Endodermal cell (in vitro differentiated cells): ENCODE data around the gene ZNF91. TPM values are rescaled to one million over a fixed set of nuclear protein-coding genes. Genes with fewer than 3 reads are reported as not detected.
A peak's percentile ranks its signal among the peaks of the same experiment; 100 is the strongest.

Experiments
- DNase-seq: peaks from one replicate; pipeline ENCODE4 v3.0.0-alpha.2; 2017
- H3K27ac ChIP-seq: 2 replicates; pipeline ENCODE4 v1.5.1; 2013; ENCODE audit warnings: mild to moderate bottlenecking, low read depth, low read length, moderate library complexity
- H3K27me3 ChIP-seq: 2 replicates; pipeline ENCODE4 v1.6.1; 2013; ENCODE audit warnings: mild to moderate bottlenecking, low read length, moderate library complexity; ENCODE audit not compliant: insufficient read depth, control insufficient read depth, poor library complexity, severe bottlenecking
- H3K36me3 ChIP-seq: 2 replicates; pipeline ENCODE4 v1.7.0; 2013; ENCODE audit warnings: mild to moderate bottlenecking, low read length, moderate library complexity; ENCODE audit not compliant: control insufficient read depth, insufficient read depth
- H3K4me1 ChIP-seq: one replicate; pipeline ENCODE4 v1.7.0; 2013; ENCODE audit warnings: low read length; ENCODE audit not compliant: control insufficient read depth, insufficient read depth
- H3K4me3 ChIP-seq: 2 replicates; pipeline ENCODE4 v1.5.1; 2013; ENCODE audit warnings: mild to moderate bottlenecking, low read length, moderate library complexity
- H3K9ac ChIP-seq: 2 replicates; pipeline ENCODE4 v1.6.1; 2013; ENCODE audit warnings: mild to moderate bottlenecking, low read length, moderate library complexity; ENCODE audit not compliant: poor library complexity, severe bottlenecking; ENCODE audit errors: extremely low read depth
- H3K9me3 ChIP-seq: 2 replicates; pipeline ENCODE4 v1.6.1; 2013; ENCODE audit warnings: mild to moderate bottlenecking, low read length, moderate library complexity; ENCODE audit not compliant: control insufficient read depth
- H3K27ac Mint-ChIP-seq: 2 replicates; pipeline ENCODE4 v1.8.0; 2020; ENCODE audit warnings: mixed read lengths
- H3K27me3 Mint-ChIP-seq: 2 replicates; pipeline ENCODE4 v1.8.0; 2021; ENCODE audit warnings: mild to moderate bottlenecking, mixed read lengths; ENCODE audit not compliant: insufficient read depth
- H3K36me3 Mint-ChIP-seq: 2 replicates; pipeline ENCODE4 v1.8.0; 2020; ENCODE audit warnings: low read depth, mixed read lengths
- H3K4me1 Mint-ChIP-seq: 2 replicates; pipeline ENCODE4 v1.8.0; 2020; ENCODE audit warnings: mixed read lengths
- H3K4me3 Mint-ChIP-seq: 2 replicates; pipeline ENCODE4 v1.8.0; 2020; ENCODE audit warnings: mild to moderate bottlenecking, moderate library complexity, mixed read lengths
- H3K9me3 Mint-ChIP-seq: 2 replicates; pipeline ENCODE4 v1.8.0; 2020; ENCODE audit warnings: mild to moderate bottlenecking, mixed read lengths
- CTCF ChIP-seq: fragments of 200-600 bp; sonication (generic); conservative IDR thresholded peaks from 2 replicates; pipeline ENCODE4 v1.5.0; 2021; ENCODE audit warnings: antibody characterized with exemption, mild to moderate bottlenecking
- WGBS, 2 experiments: methylation state at CpG; one replicate each; pipeline versions ENCODE4 v1.1.5 to v1.1.7; 2013; ENCODE audit warnings: missing lambda C conversion rate in 2 of 2, mixed read lengths in 1 of 2; ENCODE audit not compliant: insufficient coverage in 1 of 2, insufficient read length in 1 of 2; 5-methylcytosine and 5-hydroxymethylcytosine counted together
- total RNA-seq, 2 donors: library from RNA; stranded (reverse); fragmentation: NEBNext Ultra II Directional in 1 of 2; extraction: Animal tissue kit (Norgen Biotek cat#: 25700) in 1 of 2; gene quantifications; 2 replicates in 1 of 2; 3 replicates in 1 of 2; pipeline ENCODE4 v1.2.1, GENCODE V29; 2021

Gene ZNF91
- total RNA-seq, 2 donors from 2014 or later, result 66.9 to 75.4 TPM

- no peak for DNase-seq
- H3K27ac ChIP-seq, result no peak overlapping the region
- Mint-ChIP-seq H3K4me1 (no peaks in the 10 kb centered on the region), H3K27ac (no peak overlapping the region), H3K27me3 (no peaks in the 10 kb centered on the region), H3K36me3 (no peaks in the 10 kb centered on the region), H3K9me3 (peaks cover 27% of the 10 kb centered on the region), H3K4me3 (no peak overlapping the region)
- H3K9me3 ChIP-seq, result no peaks in the 10 kb centered on the region
- H3K27me3 ChIP-seq, result no peaks in the 10 kb centered on the region
- no peaks in the 10 kb centered on the region for H3K36me3 ChIP-seq
- no peak overlapping the region for H3K4me3 ChIP-seq
- no peak overlapping the region for H3K9ac ChIP-seq
- no peak for TF ChIP-seq CTCF
- WGBS, 2 experiments, result 92 to 100% methylated on average over 1 to 2 of the region's 2 CpGs
- H3K4me1 ChIP-seq, result no peaks in the 10 kb centered on the region
Measured at GRCh38 chr19:23310729-23311211, 84.5 kb downstream of the ZNF91 start.

GRCh38 chr19:23309926-23310325 lies 85.3 kb downstream of the ZNF91 start:
- Mint-ChIP-seq H3K27ac (no peak overlapping the region), H3K4me1 (no peaks in the 10 kb centered on the region), H3K9me3 (peaks cover 27% of the 10 kb centered on the region), H3K4me3 (no peak overlapping the region), H3K36me3 (no peaks in the 10 kb centered on the region), H3K27me3 (no peaks in the 10 kb centered on the region)
- Histone ChIP-seq H3K27ac (no peak overlapping the region), H3K4me3 (no peak overlapping the region), H3K4me1 (no peaks in the 10 kb centered on the region), H3K9me3 (peaks cover under 1% of the 10 kb centered on the region), H3K9ac (no peak overlapping the region), H3K27me3 (no peaks in the 10 kb centered on the region), H3K36me3 (no peaks in the 10 kb centered on the region)
- no peak for TF ChIP-seq CTCF
- no peak for DNase-seq
- 81 to 86% methylated on average over 1 of the region's 1 CpG for WGBS, 2 experiments

GRCh38 chr19:23305555-23305954 lies 89.7 kb downstream of the ZNF91 start:
- H3K9me3 ChIP-seq, result peaks cover 17% of the 10 kb centered on the region
- 60 to 86% methylated on average over 1 of the region's 1 CpG for WGBS, 2 experiments
- H3K9me3 Mint-ChIP-seq, result peaks cover 47% of the 10 kb centered on the region

More at GRCh38 chr19:23305555-23305954, 89.7 kb downstream of the ZNF91 start:
- Mint-ChIP-seq H3K4me3 (no peak overlapping the region), H3K27me3 (peaks cover 4% of the 10 kb centered on the region), H3K4me1 (no peaks in the 10 kb centered on the region), H3K36me3 (no peaks in the 10 kb centered on the region), H3K27ac (no peak overlapping the region)
- Histone ChIP-seq H3K36me3 (no peaks in the 10 kb centered on the region), H3K27ac (no peak overlapping the region), H3K4me1 (no peaks in the 10 kb centered on the region), H3K27me3 (no peaks in the 10 kb centered on the region), H3K9ac (no peak overlapping the region), H3K4me3 (no peak overlapping the region)
- TF ChIP-seq CTCF, result peak; percentile 19
- DNase-seq, result no peak
